Ramos (cell line): ENCODE measurements around the gene VPREB1.
"Not testable (repeated sequence)": the region's sequence is repeated elsewhere in the genome, so short reads cannot be mapped to it uniquely, and the experiment has no call there.

Source experiments
- in situ Hi-C: fragments of 300-500 bp; cut with MboI; formaldehyde crosslinking; loops from one replicate; pipeline ENCODE4 v1.14.3; 2022; ENCODE audit warnings: low sequenced_read_pairs; ENCODE audit not compliant: unreplicated experiment

VPREB1 gene

DNA sequence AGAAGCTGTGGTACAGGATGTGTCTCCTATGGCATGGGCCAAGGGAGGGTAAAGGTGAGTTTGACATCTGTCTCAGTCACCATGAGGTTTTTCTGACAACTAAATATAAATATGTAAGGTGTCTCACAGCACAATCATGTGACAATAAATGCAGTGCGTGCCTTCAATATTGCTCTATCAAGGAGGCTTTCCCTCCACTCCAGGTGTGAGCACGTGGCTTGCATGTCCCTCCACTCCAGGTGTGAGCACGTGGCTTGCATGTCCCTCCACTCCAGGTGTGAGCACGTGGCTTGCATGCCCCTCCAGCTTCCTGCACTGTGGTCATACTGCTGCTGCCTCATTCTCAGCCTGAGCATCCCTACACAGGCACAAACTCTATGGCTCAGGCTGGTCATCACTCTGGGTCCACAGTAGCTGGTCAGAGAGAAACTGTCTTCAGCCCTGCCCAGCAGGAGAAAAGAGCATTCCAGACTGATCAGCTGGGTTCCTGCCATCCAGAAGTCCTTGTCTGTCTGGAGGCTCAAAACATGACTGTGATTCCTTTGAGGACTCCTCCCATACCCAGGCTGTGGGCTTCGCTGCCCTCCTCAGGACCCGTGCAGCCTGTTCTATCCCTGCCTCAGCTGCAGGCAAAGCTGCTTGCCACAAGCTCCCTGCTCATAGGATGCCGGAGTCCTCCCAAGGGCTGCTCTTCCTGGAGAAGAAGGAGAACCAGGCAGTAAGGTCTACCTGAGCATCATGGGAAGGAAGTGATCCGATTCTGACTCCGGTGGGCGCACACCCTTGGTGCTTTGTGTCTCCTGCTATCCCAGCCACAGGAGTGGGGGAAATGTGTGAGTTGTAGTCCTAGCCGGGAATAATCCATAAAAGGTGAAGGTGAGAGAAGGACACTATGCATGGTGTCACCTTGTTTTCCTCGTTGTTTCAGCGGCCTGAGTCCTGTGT lies 33.4 kb upstream of the VPREB1 start:
- in situ Hi-C loops, result no loop called here

DNA sequence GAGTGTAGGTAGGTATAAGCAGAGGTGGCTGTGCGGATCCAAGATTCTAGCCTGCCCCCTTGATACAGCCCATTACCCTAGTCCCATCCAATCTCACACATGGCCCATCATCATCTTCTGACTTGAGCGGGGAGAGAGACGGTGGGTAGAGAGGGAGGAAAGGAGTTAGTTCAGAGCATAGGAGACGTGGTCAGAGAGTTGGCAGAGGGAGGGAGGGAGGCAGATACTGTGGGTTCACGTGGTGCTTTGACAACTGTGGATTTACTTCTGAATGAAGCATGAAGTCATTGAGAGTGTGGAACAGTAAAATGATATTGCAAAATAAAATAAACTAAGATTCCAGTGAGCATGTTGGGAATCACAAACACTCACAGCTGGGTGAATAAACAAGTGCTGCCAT lies 31.4 kb upstream of the VPREB1 start:
- in situ Hi-C loops, result no loop called here

DNA sequence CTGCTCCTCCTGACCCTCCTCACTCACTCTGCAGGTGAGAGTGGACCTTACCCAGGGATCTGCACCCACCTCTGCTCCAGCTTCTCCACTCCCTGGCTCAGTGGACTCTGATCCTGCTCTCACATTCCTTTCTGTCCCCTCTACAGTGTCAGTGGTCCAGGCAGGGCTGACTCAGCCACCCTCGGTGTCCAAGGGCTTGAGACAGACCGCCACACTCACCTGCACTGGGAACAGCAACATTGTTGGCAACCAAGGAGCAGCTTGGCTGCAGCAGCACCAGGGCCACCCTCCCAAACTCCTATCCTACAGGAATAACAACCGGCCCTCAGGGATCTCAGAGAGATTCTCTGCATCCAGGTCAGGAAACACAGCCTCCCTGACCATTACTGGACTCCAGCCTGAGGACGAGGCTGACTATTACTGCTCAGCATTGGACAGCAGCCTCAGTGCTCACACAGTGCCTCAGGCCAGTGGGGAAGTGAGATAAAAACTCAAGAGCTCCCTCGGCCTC lies 29.7 kb upstream of the VPREB1 start:
- in situ Hi-C loops, result no loop called here

DNA sequence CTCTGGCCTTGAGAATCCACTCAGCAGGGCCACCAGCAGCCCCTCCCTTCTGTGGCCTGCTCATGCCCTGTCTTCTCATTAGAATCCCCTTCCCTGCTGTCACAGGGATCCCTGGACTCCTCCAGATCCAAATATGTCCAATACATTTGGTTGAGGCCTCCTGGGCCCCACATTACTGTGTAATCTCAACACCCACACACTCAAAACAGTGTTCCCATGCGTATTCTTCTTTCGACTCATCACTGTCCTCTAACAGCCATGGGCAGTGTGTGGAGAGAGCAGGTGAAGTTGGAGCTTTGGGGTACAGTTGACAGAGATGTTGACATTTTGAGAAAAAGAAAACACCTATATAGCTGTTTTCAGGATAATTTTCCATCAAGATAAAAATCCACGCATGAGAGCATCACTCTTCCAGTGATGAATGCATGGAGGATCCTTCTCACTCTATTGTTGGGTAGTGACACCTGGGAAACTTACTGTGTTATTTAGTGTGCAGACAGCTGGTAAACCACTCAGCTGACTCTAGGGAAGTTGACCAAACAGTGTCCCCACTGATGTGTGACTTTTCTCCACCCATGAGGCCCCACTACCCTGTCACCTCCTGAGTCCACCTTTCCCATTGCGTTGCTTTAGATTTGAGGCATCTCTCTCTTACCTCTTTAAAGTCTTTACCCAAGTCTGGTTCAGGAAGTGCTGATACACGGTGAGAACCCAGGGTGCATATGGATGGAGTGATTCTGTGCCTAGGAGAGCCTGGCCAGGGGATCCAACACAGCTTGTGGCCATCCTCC lies 28.7 kb upstream of the VPREB1 start:
- in situ Hi-C loops, result no loop called here

DNA sequence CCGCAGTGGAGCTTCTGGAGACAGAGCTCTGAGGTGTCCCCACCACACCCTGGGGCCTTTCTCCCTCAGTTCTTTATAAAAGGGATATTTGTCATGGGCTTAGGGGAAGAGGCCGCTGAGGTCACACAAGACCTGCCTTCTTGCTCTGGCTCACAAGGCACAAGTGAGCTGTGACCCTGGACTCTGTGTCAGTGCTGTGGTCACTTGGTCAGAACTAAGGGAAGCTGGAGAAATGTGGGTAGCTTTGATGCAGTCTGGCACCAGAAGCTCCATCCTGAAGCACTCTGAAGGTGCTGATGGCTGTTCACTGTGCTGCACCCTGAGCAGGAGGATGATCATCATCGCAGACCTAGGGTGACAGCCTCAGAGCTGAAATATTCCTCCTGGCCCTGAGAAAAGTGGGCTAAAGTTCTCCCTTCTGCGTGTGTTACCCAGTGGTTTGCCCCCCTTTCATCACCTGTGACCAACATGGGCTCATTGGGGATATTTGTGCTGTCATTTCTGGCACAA lies 28.1 kb upstream of the VPREB1 start:
- in situ Hi-C loops, result no loop called here

DNA sequence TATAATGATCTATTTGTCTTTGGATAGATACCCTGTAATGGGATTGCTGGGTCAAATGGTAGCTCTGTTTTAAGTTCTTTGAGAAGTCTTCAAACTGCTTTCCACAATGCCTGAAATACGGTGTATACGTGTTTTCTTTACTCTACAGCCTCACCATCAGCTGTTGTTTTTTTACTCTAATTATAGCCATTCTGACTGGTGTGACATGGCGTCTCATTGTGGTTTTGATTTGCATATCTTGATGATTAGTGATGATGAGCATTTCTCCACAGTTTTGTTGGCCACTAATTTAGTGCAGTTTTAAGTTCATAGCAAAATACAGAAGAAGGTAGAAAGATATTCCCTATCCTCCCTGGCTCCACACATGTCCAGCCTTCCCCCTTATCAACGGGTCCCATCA lies 26.3 kb upstream of the VPREB1 start:
- in situ Hi-C loops, result no loop called here

DNA sequence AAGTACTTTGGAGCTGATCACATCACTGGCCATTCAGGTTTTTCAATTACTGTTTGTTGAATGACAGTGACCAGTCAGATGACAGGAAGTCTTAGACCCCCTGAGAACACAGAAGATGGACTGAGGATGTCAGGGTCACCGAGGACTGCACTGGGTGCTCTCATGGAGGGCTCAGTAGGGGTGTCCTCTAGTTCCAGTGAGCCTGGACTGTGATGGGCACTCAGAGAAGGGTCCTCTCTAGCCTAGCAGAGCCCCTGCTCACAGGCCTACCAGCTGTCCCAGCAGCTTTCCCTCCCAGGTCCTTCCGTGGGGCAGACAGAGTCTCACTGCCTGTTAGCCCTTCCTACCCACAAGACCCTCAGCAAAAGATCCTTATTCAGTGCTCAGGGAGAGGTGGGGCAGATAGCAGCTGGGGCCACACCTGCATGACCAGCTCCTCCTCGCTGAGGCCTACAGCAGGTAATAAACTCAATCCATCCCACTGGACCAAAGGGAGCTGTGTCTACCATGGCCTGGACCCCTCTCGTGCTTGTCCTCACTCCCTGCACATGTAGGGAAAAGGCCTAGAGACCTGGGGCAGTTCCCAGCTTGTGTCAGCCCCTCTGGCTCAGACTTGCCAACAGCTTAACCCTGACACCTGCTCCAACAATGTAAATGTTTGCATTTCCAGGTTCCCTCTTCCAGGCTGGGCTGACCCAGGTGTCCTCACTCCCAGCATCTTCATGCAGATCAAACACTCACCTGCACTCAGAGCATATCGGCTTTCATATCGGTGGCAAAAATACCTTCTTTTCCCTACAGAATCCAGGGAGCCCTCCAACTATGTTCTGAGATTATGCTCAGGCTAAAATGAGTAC lies 25.2 kb upstream of the VPREB1 start:
- in situ Hi-C loops, result no loop called here

DNA sequence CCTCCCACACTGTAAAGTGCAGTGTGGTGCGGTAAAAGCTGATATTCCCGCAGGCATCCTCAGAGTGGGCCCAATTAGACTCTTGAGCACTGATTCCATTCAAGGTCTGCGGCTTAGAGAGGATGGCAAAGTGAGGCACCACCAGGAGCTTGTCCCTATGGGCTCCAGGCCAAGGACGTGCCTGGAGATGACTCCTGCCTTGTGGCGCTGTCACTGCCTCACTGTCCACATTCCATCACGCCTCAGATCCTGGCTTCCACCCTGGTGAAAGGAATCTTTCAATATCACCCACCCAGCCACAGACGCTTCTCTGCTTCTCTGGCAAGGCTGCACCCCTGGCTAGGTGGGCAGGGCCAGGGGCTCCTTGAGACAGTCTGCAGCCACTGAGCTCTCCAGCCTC lies 23.5 kb upstream of the VPREB1 start:
- in situ Hi-C loops, result not testable (repeated sequence)

DNA sequence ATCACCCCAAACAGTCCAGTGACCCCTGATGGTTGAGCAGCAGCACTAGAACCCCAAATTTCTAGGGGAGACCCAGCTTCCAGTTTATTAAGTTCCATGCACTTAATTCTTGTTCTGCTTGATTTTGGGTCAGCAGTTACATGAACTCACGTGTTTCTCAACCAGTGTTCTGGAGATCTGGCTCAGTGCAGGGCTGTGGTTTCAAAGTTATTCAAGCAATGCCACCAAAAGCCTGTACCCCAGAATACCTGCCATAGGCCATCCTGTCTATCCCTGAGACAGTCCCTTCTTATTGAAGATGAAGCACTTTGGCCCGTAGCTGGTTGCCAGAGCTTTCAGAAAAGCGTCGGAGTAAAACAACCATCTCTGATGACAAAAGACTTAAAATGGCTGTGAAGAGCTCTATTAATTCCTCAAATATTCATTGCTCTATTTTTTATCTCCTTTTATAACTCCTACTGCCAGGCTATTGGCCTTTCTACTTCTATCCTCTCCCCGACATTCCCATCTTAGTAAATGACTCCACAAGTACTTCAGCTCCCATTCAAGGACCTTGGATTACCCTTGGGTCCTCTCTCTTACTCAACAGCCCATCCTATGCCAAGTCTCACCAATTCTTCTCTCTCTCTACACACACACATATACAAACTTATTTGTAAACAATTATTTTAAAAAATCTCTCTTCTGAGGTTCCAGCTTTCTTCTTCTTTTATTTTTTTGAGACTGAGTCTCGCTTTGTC lies 18.0 kb upstream of the VPREB1 start:
- in situ Hi-C loops, result no loop called here

DNA sequence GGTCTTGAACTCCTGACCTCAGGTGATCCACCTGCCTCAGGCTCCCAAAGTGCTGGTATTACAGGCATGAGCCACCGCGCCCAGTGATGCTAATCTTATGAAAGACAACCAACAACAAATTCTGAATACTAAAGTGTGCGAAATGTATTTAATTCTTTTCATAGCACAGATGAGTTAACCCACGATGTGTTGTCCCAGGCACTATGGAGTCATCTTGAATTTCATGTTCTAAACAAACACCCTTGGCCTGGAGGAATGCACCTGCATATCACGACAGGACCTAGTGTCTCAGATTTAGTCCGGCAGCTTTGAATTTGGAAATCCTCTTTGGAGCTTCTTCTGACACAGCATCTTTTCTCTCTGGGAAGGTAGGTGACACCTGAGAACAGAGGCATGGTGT lies 16.2 kb upstream of the VPREB1 start:
- in situ Hi-C loops, result no loop called here

DNA sequence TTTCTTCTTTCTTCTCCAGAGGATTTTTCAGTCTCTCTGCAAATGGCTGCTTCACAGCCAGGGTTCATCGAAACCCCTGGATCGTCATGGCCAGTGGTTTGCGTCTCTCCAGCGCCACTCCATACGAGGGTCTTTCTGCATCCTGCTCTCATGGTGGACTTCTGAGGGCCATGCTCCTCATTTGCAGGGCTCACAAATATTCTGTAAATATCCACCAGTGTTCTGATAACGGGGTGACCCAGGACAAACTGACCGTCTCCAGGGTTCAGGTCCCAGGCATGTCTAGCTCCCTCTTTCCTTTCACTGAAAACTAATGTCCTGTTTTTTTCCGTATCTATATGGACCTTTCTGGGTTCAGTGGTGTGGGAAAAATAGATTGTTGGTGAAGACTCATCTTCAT lies 15.7 kb upstream of the VPREB1 start:
- in situ Hi-C loops, result no loop called here

DNA sequence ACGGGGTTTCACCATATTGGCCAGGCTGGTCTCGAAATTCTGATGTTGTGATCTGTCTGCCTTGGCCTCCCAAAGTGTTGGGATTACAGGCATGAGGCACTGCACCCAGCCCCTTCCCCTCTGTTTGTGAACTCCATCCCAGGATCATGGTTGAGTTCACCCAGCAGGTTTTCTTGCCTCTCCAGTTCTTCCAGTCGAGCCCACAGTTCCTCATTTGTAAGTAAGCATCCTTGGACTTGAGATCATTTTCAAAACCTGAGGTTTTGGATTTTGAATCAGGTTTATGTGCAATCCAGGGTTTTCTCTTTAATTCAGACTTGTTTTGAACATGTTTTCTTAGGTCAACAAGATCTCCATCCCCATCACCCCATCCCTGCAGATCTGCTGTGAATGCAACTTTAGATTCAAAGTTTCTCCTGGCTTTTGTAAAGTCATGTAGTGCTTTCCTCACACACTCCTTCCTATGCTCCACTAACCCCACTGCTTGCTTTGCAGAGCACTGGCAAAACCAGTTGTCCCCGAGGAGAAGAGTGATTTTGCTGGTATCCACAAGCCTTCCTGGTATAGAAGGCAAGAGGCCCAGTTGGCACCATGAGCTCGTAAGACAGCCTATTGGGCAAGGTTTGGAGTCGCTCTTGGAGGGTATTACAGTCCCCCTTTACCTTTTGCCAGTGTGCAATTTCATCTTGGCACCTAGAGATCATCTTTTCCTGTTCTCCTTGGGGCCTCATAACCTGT lies 14.7 kb upstream of the VPREB1 start:
- in situ Hi-C loops, result no loop called here

DNA sequence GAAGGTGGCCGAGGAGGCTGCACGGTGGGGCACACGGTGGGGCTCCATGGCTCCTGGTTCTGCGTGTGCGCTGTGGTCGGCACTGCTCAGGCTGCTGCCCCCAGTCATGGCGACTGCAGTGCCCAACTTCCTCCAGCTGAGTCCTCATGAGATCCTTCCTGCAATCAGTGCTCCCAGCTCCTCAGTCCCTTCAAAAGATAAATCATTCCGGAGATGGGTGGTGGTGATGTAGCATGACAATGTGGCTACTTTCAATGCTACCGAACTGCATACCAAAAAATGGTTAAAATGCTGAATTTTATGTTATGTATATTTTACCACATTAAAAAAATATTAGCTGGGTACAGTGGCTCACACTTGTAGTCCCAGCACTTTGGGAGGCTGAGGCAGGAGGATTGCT lies 14.1 kb upstream of the VPREB1 start:
- in situ Hi-C loops, result no loop called here

DNA sequence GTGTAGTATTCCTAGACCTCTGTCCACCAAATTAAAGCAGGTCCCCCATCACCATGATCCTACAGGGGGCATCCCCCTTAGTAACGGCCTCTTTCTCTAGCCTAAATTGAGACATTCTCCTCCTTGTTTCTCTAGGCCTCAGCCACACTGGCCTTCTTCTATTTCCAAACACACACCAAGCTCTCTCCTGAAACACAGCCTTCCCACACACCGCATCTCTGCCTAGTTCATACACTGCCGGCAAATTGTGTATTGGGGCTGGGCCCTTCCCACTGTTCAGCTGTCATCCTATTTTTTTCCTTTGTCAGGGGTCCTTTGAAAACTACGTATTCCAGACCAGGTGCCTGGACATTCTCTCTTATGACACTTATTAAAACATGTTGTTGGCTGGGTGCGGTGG lies 11.5 kb upstream of the VPREB1 start:
- in situ Hi-C loops, result no loop called here

DNA sequence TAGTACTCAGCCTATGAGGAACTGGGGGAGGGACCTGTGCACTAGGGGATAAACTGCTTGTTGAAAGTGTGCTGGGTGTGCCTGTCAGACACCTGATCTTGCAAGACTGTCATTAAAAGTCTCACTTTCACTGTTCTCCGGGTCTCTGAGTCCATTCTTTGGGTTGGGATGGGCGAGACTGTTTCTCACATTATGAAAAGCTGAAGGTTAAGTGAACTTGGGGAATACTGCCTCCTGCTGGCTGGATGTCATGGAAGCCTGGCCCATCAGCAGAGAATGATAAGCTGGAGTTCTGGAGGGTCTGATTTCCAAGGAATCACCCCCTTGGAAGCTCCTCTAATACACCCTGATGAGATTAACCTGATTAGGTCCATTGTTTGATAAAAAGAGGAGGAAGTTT lies 9.0 kb upstream of the VPREB1 start:
- in situ Hi-C loops, result no loop called here

DNA sequence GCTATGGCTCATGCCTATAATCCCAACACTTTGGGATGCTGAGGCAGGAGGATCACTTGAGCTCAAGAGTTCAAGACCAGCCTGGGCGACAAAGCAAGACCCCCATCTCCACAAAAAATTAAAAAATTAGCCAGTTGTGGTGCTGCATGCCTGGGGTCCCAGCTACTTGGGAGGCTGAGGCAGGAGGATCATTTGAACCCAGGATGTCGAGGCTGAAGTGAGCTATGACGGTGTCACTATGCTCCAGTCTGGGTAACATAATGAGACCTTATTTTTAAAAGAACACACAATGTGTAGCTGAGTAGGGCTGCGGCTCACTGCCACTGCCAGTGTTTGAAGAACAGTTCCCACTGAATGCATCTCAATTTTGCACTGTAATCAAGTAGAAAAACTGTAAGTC lies 7.1 kb upstream of the VPREB1 start:
- in situ Hi-C loops, result no loop called here

DNA sequence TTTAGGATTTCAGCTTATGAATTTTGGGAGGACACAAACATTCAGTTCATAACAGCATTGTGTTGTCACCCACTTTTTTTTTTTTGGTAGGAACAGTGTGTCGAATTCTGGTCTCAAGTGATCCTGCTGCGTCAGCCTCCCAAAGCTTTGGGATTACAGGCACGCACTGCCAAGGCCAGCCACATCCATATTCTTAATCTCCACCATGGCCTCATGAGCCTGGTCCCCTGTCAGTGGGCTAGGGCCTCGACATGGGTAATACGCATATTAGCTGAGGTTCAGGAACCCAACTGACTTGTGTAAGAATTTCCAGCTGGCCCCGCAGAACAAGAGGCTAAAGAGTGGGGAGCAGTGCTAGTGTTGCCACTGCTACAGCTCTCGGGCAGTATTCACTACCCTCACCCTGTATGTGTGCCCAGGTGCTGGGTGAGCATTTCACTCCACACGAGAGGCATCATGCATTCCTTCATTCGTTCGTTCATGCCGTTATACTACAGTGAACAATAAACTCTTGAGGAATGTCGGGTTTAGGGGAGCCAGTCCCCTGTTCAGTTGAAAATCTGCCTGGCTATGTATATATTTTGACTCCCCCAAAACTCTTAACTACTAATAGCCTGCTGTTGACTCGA lies 5.2 kb upstream of the VPREB1 start:
- in situ Hi-C loops, result no loop called here

DNA sequence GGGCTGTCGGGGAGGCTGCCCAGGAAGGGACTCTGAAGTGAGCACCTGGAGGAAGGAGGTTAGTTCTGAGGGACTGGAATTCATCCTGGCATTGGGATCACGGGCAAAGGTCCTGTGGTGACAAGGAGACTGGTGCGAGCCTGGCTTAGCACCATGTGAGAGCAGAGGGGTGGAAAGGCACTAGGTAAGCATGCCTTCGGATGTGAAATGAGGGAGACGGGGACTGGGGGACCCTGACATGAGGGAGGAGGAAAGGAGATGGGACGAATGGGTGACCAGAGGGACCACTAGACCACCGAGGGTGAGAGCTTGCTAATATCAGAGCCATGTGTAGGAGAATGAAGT lies 3.1 kb upstream of the VPREB1 start:
- in situ Hi-C loops, result no loop called here

DNA sequence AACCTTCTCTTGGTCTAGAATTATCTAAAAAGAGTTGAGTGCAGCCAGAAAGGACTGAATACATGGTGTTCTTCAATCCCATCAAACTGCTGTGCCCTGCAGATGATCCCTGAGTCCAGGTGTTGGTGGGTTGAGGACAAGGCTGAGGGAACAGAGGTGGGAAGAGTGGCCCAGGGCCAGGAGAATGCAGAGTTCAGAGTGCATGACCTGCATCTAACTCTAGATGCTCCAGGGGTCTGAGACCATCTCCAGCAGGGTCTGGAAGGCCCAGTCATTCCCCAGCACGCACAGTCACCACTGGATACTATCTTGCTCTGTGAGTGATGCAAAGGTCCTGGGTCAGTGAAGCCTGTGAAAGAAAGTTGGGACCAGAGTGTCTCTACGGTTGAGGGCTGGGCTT lies 2.1 kb upstream of the VPREB1 start:
- in situ Hi-C loops, result no loop called here
